GM10266 (cell line): ENCODE data around the gene PEPD.

Experiments
- DNase-seq: peaks from one replicate; pipeline ENCODE4 v3.0.0; 2012; ENCODE audit errors: extremely low spot score
- CTCF ChIP-seq: IDR thresholded peaks from 2 replicates; pipeline ENCODE4 v1.5.1; 2012; ENCODE audit warnings: mild to moderate bottlenecking, low read depth; ENCODE audit not compliant: control insufficient read depth, insufficient read depth; ENCODE audit errors: missing control alignments

Gene PEPD

GRCh38 chr19:33355535-33355934 is 166.1 kb downstream of the PEPD start:
- no peak for TF ChIP-seq CTCF
- no peak for DNase-seq

GRCh38 chr19:33350538-33351309 is 170.9 kb downstream of the PEPD start:
- TF ChIP-seq CTCF, result no peak
- no peak for DNase-seq

GRCh38 chr19:33349319-33350289 is 172.0 kb downstream of the PEPD start:
- DNase-seq, result no peak
- no peak for TF ChIP-seq CTCF

GRCh38 chr19:33348301-33349010 is 173.1 kb downstream of the PEPD start:
- TF ChIP-seq CTCF, result no peak
- DNase-seq, result no peak

- TF ChIP-seq CTCF, result no peak
- DNase-seq, result no peak
Observed at GRCh38 chr19:33347300-33347699, 174.3 kb downstream of the PEPD start.

GRCh38 chr19:33346665-33347064 is 174.9 kb downstream of the PEPD start:
- no peak for DNase-seq
- no peak for TF ChIP-seq CTCF

- no peak for DNase-seq
- no peak for TF ChIP-seq CTCF
Observed at GRCh38 chr19:33345163-33345562, 176.4 kb downstream of the PEPD start.
